Measurements from ENCODE around the gene KRT71.

KRT71 gene

GRCh38 chr12:52575256-52575655 is 22.3 kb upstream of the KRT71 start:
- no peak for DNase-seq

- no peak for DNase-seq
Observed at GRCh38 chr12:52573743-52574142, 20.8 kb upstream of the KRT71 start, which contains the start of gene KRT74. Gene KRT74 (minus strand): TSS chr12:52573843. CDS start chr12:52573777, 66 bp downstream.

- DNase-seq: no peak
Observed at GRCh38 chr12:52573306-52573705, 20.4 kb upstream of the KRT71 start.

GRCh38 chr12:52570511-52570910 is 17.6 kb upstream of the KRT71 start:
- DNase-seq: no peak

- no peak for DNase-seq
Observed at GRCh38 chr12:52568111-52568510, 15.2 kb upstream of the KRT71 start.

- no peak for DNase-seq
Observed at GRCh38 chr12:52566847-52567291, 13.9 kb upstream of the KRT71 start.

GRCh38 chr12:52564582-52564981 is 11.6 kb upstream of the KRT71 start:
- DNase-seq: no peak

DNA sequence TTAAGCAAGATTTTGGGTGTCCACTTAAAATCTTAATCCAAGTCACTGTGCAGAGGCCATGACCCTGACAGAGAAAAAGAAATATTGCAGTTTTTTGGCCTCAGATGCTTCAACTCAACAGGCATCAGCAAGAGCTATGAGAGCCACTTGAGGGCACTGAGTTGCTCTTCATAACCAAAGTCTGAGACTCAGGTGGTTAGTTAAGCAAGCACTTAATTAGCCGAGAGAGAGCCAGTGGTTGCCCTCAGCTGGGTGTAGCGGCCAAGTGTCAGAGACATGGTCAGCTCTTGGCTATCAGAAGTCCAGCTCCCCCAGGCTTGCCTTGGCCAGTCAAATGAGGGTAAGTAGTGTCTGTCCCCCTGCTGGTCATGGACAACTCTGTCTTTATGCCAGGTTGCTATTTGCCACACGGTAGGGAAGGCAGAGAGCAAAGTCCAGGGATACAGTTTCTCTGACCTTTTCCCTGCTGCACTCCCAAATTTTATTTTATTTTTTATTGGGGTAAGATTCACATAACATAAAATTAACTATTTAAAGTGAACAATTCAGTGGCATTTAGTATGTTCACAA is 9.0 kb upstream of the KRT71 start:
- DNase-seq: no peak

DNA sequence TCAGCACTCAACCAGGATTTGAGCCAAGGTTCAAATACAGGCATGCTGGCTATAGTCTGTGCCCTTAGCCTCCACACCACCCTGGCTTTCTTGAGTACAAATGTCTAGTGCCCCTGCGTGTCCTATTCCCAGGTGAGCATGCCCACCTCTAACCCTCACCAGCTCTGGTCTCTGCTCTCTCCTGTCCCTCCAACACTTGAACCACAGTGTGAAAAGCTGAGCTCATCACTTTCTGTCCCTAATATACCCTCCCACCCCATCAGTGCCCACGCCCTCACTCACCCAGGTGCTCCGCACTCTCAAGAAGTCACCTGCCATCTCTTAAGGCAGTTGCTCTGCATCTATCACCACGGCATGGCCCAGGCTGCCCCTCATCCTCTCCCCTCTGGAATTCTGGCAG is 7.0 kb upstream of the KRT71 start:
- DNase-seq: no peak

- DNase-seq: no peak
Observed at GRCh38 chr12:52558781-52559445, 6.0 kb upstream of the KRT71 start.

DNA sequence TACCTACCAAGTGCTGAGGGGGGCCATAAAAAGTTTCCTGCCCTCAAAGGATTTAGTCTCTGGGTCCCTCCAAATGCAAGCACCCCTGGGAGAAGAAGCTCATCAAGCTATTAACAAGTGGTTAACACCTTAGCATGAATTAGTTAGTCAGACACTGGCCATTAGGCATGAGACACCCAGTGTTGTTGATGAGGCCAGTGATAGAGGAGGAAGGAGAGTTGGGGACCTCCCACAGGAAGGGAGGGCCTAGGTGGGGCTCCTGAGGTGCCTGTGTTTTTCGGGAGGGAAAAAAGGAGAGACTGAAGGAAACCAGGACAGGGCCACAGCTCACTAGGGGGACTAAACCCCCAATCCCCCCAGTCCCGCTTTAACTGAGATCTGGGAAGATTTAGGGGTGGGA is 4.5 kb upstream of the KRT71 start:
- no peak for DNase-seq

DNA sequence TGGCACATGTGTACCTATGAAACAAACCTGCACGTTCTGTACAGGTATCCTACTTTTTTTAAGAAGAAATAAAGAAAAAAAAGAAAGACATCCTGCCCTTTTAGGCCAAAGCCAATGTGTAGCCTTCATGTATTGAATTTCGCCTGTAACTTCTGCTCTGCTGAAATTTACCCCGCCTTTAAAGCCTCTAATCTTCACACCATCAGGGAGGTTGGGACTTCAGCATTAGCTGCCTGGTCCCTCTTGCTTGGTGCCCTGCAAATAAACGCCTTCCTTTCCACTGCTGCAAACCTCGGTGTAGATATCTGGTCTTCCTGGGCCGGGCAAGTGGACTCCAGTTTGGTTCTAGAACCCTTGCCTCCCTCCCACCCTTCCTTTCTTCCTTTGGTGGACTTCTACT is 2.6 kb upstream of the KRT71 start:
- no peak for DNase-seq

DNA sequence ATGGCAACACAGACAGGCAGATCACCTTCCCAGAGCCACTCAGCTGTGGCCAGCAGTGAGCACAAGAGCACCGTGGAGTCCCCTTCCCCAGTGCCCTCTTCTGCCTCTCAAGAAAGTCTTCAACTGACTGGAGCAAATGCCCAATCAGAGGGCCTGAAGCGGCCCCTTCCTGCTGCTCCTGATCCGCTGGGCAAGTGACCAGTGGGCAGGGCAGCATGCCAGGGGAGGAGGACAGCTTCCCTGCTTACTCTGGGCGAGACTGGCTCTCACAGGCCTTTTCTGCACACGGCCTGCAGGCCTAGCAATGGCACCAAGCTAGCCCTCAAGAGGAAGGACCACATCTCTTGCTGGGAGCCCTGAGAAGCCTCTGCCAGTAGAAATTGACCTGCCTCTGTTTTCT is 890 bp downstream of the KRT71 start:
- no peak for DNase-seq

GRCh38 chr12:52551216-52551865 is 1.6 kb downstream of the KRT71 start:
- DNase-seq: no peak

- no peak for DNase-seq
Observed at GRCh38 chr12:52546126-52546525, 6.8 kb downstream of the KRT71 start.

DNA sequence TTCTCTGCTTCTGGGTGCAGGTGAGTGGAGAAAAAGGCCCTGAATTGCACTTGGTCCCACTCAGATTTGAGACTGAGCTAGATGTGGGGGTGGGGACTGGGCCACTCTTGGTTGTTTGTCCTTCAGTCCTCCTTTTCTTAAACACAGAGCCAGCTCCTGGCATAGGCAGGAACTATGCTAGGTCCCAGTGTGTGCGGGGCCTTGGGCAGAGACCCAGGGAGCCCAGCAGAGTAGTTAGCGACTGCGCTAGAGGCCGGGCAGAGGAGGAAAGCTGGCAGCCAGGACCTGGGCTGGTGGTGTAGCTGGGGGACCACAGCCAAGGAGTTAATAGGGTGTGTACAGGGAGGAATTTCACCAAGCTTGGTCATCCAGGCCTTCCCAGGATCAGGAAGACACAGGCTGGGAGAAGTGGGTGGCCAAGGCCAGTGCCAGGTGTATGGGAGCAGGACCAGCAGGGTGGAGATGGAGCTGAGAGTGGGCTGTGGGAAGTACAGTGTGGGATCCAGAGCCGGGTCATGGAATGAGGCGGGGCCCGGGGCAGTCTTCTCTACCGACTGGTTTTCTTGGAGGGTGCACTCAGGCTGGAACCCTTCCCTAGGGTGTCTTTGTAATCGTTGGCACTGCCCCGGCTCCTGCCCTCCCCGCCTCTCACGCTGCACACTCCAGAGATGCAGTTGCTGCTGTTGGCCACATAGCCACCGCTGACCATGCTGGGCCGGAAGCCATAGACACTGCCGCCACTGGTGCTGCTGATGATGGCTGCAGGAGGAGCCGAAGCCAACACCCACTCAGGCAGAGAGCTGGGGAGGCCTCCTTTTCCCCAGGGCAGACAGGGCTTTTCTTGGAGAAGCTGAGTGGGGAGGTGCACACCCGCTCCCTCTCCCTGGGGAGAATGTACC is 8.7 kb downstream of the KRT71 start:
- no peak for DNase-seq

DNA sequence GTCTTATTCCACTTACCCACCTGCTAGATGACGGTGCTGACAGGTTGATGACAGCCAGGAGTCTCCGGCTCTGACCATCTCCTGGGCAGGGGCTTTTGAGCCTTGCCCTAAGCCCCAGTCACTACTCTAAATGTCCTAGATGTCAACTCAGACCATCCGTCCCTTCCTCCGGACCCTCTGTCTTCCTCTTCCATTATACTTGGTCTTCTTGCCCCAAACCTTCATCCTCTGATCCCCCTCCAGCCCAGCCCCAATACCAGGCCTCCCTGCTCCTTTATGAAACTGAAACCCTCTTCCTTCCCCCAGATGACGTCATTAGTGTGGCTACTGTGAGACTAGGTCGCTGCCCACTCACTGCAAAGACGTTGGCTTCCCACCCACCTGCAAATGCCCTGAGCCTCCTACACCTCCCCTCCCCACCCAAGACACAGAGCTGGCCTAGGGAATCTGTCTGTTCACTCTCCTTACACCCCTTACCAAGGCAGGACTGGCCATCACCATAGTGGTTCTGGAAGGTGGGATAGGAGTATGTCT is 10.1 kb downstream of the KRT71 start:
- no peak for DNase-seq

GRCh38 chr12:52542157-52542556 is 10.8 kb downstream of the KRT71 start:
- no peak for DNase-seq

- DNase-seq: no peak
Observed at GRCh38 chr12:52541709-52542108, 11.2 kb downstream of the KRT71 start.

GRCh38 chr12:52540531-52540930 is 12.4 kb downstream of the KRT71 start:
- no peak for DNase-seq

GRCh38 chr12:52539821-52540173 is 13.1 kb downstream of the KRT71 start:
- DNase-seq: no peak

- no peak for DNase-seq
Observed at GRCh38 chr12:52539083-52539820, 13.7 kb downstream of the KRT71 start.

All from GDM1 (cell line).